ENCODE data around the gene UGT1A3.

- TF ChIP-seq CTCF (IDR thresholded peaks at IDR 0.05; ENCODE audit: borderline replicate concordance, extremely low read depth, low read length, poor library complexity, severe bottlenecking): no peak
- TF ChIP-seq EZH2 (IDR thresholded peaks at IDR 0.05; ENCODE audit: borderline replicate concordance, low read depth, low read length, severe bottlenecking): no peak
Measured at GRCh38 chr2:233816771-233817170, 87.9 kb downstream of the UGT1A3 start.

Data from DND-41 (cell line).